Thyroid gland (tissue), 4 donors: ENCODE results near the gene CEP192.

Experiments used
- POLR2A ChIP-seq, 2 donors: fragments of 450-650 bp; IDR thresholded peaks; one replicate each; pipeline ENCODE4 v1.6.1; 2017; ENCODE audit warnings: antibody characterized with exemption in 2 of 2, mild to moderate bottlenecking in 2 of 2, moderate library complexity in 1 of 2
- TF ChIP-seq, protein P1 (sequence below), 6 experiments: fragments of 200-600 bp in 3 of 6; fragments of 450-650 bp in 3 of 6; sonication (generic) in 3 of 6; IDR thresholded peaks; one replicate each; pipeline ENCODE4 v1.5.1; 2016 to 2019; ENCODE audit warnings: antibody characterized with exemption in 6 of 6, mild to moderate bottlenecking in 2 of 6, inconsistent platforms in 1 of 6, moderate library complexity in 1 of 6

DNA sequence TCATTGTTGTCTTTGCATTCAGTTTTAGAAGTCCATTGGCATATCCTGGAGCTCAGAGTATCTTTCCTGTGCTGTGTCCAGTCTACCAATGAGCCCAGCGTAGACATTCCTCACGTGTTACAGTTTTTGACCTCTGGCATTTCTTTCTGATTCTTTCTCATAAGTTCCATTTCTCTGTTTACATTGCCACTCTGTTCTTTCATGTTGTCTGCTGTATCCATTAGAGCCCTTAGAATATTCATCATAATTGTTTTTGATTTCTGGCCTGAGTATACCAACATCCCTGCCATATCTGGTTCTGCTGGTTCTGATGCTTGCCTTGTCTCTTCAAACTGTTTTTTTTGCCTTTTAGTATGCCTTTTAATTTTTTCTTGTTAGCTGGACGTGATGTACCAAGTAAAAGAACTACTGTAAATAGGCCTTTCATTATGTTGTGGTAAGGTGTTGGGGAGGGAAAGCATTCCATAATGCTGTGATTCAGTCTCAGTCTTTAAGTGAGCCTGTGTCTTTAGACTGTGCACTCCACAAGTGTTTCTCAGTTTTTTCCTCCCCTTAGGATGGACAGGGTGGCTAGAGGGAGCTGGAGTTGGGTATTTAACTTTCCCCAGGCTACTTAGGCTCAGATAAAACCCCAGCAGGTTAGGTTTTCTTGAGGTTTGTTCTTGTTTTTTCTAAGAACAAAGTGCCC lies 35.6 kb downstream of the CEP192 start:
- TF ChIP-seq, protein P1, sequence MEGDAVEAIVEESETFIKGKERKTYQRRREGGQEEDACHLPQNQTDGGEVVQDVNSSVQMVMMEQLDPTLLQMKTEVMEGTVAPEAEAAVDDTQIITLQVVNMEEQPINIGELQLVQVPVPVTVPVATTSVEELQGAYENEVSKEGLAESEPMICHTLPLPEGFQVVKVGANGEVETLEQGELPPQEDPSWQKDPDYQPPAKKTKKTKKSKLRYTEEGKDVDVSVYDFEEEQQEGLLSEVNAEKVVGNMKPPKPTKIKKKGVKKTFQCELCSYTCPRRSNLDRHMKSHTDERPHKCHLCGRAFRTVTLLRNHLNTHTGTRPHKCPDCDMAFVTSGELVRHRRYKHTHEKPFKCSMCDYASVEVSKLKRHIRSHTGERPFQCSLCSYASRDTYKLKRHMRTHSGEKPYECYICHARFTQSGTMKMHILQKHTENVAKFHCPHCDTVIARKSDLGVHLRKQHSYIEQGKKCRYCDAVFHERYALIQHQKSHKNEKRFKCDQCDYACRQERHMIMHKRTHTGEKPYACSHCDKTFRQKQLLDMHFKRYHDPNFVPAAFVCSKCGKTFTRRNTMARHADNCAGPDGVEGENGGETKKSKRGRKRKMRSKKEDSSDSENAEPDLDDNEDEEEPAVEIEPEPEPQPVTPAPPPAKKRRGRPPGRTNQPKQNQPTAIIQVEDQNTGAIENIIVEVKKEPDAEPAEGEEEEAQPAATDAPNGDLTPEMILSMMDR (IDR thresholded peaks at IDR 0.05): no peak
- TF ChIP-seq POLR2A (IDR thresholded peaks at IDR 0.05): no peak
